GM12878 (cell line): ENCODE data around the gene REPS2. TPM values are rescaled to one million over a fixed set of nuclear protein-coding genes. Genes with fewer than 3 reads are reported as not detected.

Experiments used
- ATAC-seq: fragments of 200-7000 bp; cut with Tn5 transposase; 3 replicates; pipeline ENCODE4 v1.9.1; 2020; ENCODE audit warnings: mild to moderate bottlenecking, moderate library complexity
- BruUV-seq: library from RNA; stranded (reverse); fragments of 400-500 nt; replicated peaks from 2 replicates; lab custom pipeline; 2021; lab: Mats Ljungman, UMichigan
- CTCF ChIA-PET: fragments of 300-600 bp; sonication (Branson Sonifier 250); formaldehyde crosslinking; extraction: SDS; loops from one replicate; lab custom pipeline; 2021; ENCODE audit warnings: inconsistent platforms; lab: Yijun Ruan, JAX
- POLR2A ChIA-PET: fragments of 350-600 bp; formaldehyde crosslinking; extraction: SDS; loops from one replicate; lab custom pipeline; 2021; ENCODE audit warnings: inconsistent platforms; lab: Charles Lee
- RAD21 ChIA-PET: fragments of 300-600 bp; sonication (Branson Sonifier 250); formaldehyde crosslinking; loops from one replicate; lab custom pipeline; 2023; ENCODE audit warnings: antibody characterized with exemption; ENCODE audit not compliant: unreplicated experiment; lab: Charles Lee
- SMC1A ChIA-PET: fragments of 300-600 bp; sonication (Branson Sonifier 250); formaldehyde crosslinking; loops from one replicate; lab custom pipeline; 2023; ENCODE audit not compliant: unreplicated experiment, uncharacterized antibody; lab: Charles Lee
- DNase-seq: peaks from one replicate; pipeline ENCODE4 v3.0.0-alpha.2; 2011; ENCODE audit warnings: low read depth, low spot score
- FAIRE-seq: peaks from 3 replicates; lab custom pipeline; 2011; peaks lifted over from hg19 to GRCh38; lab: Jason Lieb, UNC
- H2AFZ ChIP-seq: 2 replicates; pipeline ENCODE4 v1.6.0; 2011; ENCODE audit warnings: low read depth, low read length, control low read depth; ENCODE audit not compliant: control insufficient read depth
- H3K27ac ChIP-seq: 2 replicates; pipeline ENCODE4 v1.5.1; 2011; ENCODE audit warnings: control low read depth; ENCODE audit not compliant: control insufficient read depth, insufficient read depth
- H3K27me3 ChIP-seq, 2 experiments: replicated peaks in 1 of 2; 2 replicates each; pipeline versions ENCODE4 v1.6.0 to v1.6.1; 2011; ENCODE audit warnings: low read length in 1 of 2; ENCODE audit not compliant: control insufficient read depth in 2 of 2, insufficient read depth in 2 of 2
- H3K36me3 ChIP-seq, 2 experiments: 2 replicates each; pipeline ENCODE4 v1.5.1; 2011; ENCODE audit warnings: low read length in 1 of 2; ENCODE audit not compliant: control insufficient read depth in 2 of 2, insufficient read depth in 2 of 2
- H3K4me1 ChIP-seq: 2 replicates; pipeline ENCODE4 v1.6.1; 2011; ENCODE audit warnings: mild to moderate bottlenecking, low read length, moderate library complexity, mixed read lengths; ENCODE audit not compliant: control insufficient read depth, insufficient read depth
- H3K4me2 ChIP-seq: 2 replicates; pipeline ENCODE4 v1.6.0; 2011; ENCODE audit warnings: control low read depth; ENCODE audit not compliant: control insufficient read depth, insufficient read depth
- H3K4me3 ChIP-seq: fragments of 200-600 bp; sonication (generic); 2 replicates; pipeline ENCODE4 v1.5.1; 2016
- H3K79me2 ChIP-seq: 2 replicates; pipeline ENCODE4 v1.6.0; 2011; ENCODE audit warnings: low read length; ENCODE audit not compliant: control insufficient read depth, insufficient read depth
- H3K9ac ChIP-seq: 2 replicates; pipeline ENCODE4 v1.8.0; 2011; ENCODE audit warnings: low read length, control low read depth, mixed read lengths; ENCODE audit not compliant: control insufficient read depth, insufficient read depth
- H3K9me3 ChIP-seq: replicated peaks from 3 replicates; pipeline ENCODE4 v1.5.1; 2011; ENCODE audit warnings: mild to moderate bottlenecking, low read length; ENCODE audit not compliant: control insufficient read depth, insufficient read depth
- H4K20me1 ChIP-seq: 2 replicates; pipeline ENCODE4 v1.6.0; 2011; ENCODE audit not compliant: control insufficient read depth, insufficient read depth
- CTCF ChIP-seq, 3 experiments: IDR thresholded peaks in 2 of 3; conservative IDR thresholded peaks in 1 of 3; 2 replicates each; pipeline ENCODE4 v1.5.1; 2011; ENCODE audit warnings: low read depth in 3 of 3, low read length in 3 of 3, mild to moderate bottlenecking in 3 of 3, control low read depth in 2 of 3, moderate library complexity in 2 of 3, inconsistent platforms in 1 of 3, mixed read lengths in 1 of 3; ENCODE audit not compliant: control insufficient read depth in 2 of 3, insufficient read depth in 1 of 3; ENCODE audit errors: extremely low read depth in 1 of 3
- EGR1 ChIP-seq, 2 experiments: IDR thresholded peaks; 1 replicate in 1 of 2; 2 replicates in 1 of 2; pipeline ENCODE4 v1.6.1; 2011 to 2012; ENCODE audit warnings: low read depth in 2 of 2, low read length in 2 of 2, borderline replicate concordance in 1 of 2, mild to moderate bottlenecking in 1 of 2, moderate library complexity in 1 of 2
- FOXK2 ChIP-seq: fragments of 450-650 bp; IDR thresholded peaks from 2 replicates; pipeline ENCODE4 v1.6.1; 2017; ENCODE audit warnings: mild to moderate bottlenecking, moderate library complexity
- WGBS: methylation state at CpG from one replicate; pipeline ENCODE4 v1.1.6; 2016; ENCODE audit warnings: low lambda C conversion rate; ENCODE audit not compliant: insufficient replicate concordance, insufficient coverage; ENCODE audit errors: missing lambda C conversion rate; 5-methylcytosine and 5-hydroxymethylcytosine counted together
- in situ Hi-C: fragments of 300-500 bp; cut with MboI; formaldehyde crosslinking; loops from 9 replicates; pipeline ENCODE4 v1.14.3; 2018; ENCODE audit warnings: mixed read lengths
- intact Hi-C: fragments of 100-400 bp; cut with micrococcal nuclease; formaldehyde crosslinking; loops from one replicate; pipeline ENCODE4 v1.14.2; 2022; ENCODE audit not compliant: unreplicated experiment
- polyA plus RNA-seq, 11 experiments: library from polyadenylated mRNA; depleted of rRNA in 4 of 11; unstranded in 6 of 11; stranded (reverse) in 5 of 11; fragments of >200 nt; fragmentation: Nextera tagmentation in 4 of 11; fragmentation: Illumina TruSeq in 1 of 11; extraction: Ambion mirVana in 4 of 11; extraction: Trizol in 1 of 11; gene quantifications; 1 replicate in 1 of 11; 2 replicates in 10 of 11; pipeline versions ENCODE4 v1.2.1 to v1.2.3, GENCODE V29; 2011 to 2016; ENCODE audit warnings: inconsistent platforms in 2 of 11, missing spikeins in 2 of 11, low read depth in 1 of 11
- total RNA-seq, 4 experiments: library from RNA; depleted of rRNA in 3 of 4; stranded (reverse); fragments of >200 nt in 3 of 4; fragmentation: Illumina TruSeq in 1 of 4; extraction: Trizol in 1 of 4; gene quantifications; 2 replicates each; pipeline versions ENCODE4 v1.2.1 to v1.2.3, GENCODE V29; 2013 to 2021

The REPS2 gene
- total and polyA plus RNA-seq, 10 of the 15 experiments (the other 5 are each of a cell fraction or from before 2014, with no cell fraction given), result 2.1 to 6.8 (median 3.9) TPM

DNA sequence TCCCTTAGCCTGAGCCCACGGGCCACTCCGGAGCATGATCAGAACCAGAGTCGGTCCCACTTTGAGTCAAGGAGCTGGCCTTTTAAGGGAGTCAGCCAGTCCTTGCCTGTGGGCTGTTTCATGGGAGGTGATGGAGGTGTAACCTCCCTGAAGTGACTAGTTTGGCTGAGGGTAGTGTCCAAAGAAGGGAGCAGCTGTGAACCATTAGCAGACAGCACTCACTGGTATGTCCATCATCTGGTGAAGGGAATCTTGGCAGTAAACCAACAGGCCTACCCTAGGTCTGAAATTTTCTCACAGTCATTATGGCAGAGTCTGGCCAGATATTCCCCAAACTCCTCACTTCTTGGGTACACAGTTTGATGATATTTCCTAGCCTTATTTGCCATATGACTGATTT lies 12.3 kb upstream of the REPS2 start (continued):
- no peak for TF ChIP-seq CTCF (IDR thresholded peaks at IDR 0.05 in 2 of 3, conservative IDR thresholded peaks at IDR 0.05 in 1 of 3; ENCODE audit: control insufficient read depth in 2 of 3, extremely low read depth in 1 of 3, insufficient read depth in 1 of 3, low read depth in 3 of 3, low read length in 3 of 3)
- TF ChIP-seq, all 136 proteins: peak for 0

DNA sequence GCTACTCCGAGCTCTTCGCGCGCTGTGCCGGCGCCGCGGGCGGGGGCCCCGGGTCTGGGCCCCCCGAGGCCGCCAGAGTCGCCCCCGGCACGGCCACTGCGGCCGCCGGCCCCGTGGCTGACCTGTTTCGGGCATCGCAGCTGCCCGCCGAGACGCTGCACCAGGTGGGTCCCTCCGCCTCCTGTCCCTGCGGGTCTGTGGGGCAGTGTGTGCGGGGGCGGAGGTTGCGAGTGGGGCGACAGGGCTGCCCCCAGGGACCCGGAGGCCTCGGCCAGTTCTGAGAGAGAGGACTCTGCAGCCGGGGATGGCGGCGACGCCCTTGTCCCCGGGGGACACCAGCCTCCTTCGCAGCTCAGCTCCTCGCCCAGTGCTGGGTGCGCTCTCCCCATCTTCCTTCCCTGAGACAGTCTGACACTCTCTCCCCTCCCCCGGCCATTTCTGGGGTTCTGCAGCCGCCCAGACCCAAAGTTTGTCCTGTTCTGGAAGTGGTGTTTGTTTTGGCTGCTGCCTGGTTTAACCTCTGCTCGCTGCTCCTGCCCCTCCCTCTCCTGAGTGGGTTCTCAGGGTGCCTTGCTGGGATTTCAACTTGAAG lies 609 bp downstream of the REPS2 start:
- SMC1A ChIA-PET, result interaction anchor here (0.8 to 1.2 kb wide), 2 partner anchors 67 to 99 kb away, joined by 3 to 4 read pairs; no protein-coding TSS in a partner anchor
- WGBS, result 40% methylated on average over 24 of the region's 43 CpGs
- TF ChIP-seq EGR1 (IDR thresholded peaks at IDR 0.05; ENCODE audit: borderline replicate concordance in 1 of 2, low read depth in 2 of 2, low read length in 2 of 2) (0 out of 3 replicates have a peak, but pooled peaks of 1 of the 2 experiments have one; percentile 8), FOXK2 (no peak)
- no peak overlapping the region for H3K9ac ChIP-seq
- no peak overlapping the region for H3K27ac ChIP-seq
- peaks cover 0 to 6% of the 10 kb centered on the region in 2 experiments; a peak in 2 of 4 replicates for H3K27me3 ChIP-seq
- FAIRE-seq (no peak), ATAC-seq (peak; percentile 54), DNase-seq (no peak)
- intact Hi-C loops (no loop called here), in situ Hi-C loops (no loop called here)
- H3K4me3 ChIP-seq, result peak overlapping the region; percentile 44; the same call in 1 of the 2 replicates
- no TSS peak for BruUV-seq
- no peaks in the 10 kb centered on the region for H3K79me2 ChIP-seq
- RAD21 ChIA-PET, result interaction anchor here (0.7 to 0.8 kb wide), 2 partner anchors 55 to 64 kb away, joined by 3 read pairs; no protein-coding TSS in a partner anchor
- no peaks in the 10 kb centered on the region; the same call in 2 of the 3 replicates for H3K9me3 ChIP-seq
- POLR2A ChIA-PET, result no interaction called here
- H3K4me2 ChIP-seq, result peak overlapping the region; percentile 55; the same call in 1 of the 2 replicates
- no peaks in the 10 kb centered on the region for H3K36me3 ChIP-seq
- no peaks in the 10 kb centered on the region for H4K20me1 ChIP-seq
- CTCF ChIA-PET, result interaction anchor here (0.8 to 2.2 kb wide), 2 partner anchors 14 to 99 kb away, joined by 3 to 7 read pairs; no protein-coding TSS in a partner anchor
- H3K4me1 ChIP-seq, result no peaks in the 10 kb centered on the region
- H2AFZ ChIP-seq, result peak overlapping the region; percentile 23; the same call in 1 of the 2 replicates
